Stimulated activated CD8-positive, alpha-beta memory T cell treated with anti-CD3 and anti-CD28 coated beads, Interleukin-7, amount 100 ng/mL, for 24 hours (primary cell): ENCODE results near the gene HIRIP3.
"Not testable (repeated sequence)": the region's sequence is repeated elsewhere in the genome, so short reads cannot be mapped to it uniquely, and the experiment has no call there.

Experiments used
- DNase-seq: peaks from one replicate; pipeline ENCODE4 v3.0.0-alpha.2; 2020; ENCODE audit warnings: low read depth

HIRIP3 gene

GRCh38 chr16:29995324-29995910 lies at the start of gene HIRIP3:
Gene HIRIP3, minus strand, starts transcription at chr16:29995617. Its CDS starts 12 bp downstream, at chr16:29995605.
- DNase-seq: peak; percentile 80

GRCh38 chr16:30041841-30042240 lies 46.4 kb upstream of the HIRIP3 start:
- DNase-seq: no peak

GRCh38 chr16:30040690-30041089 lies 45.3 kb upstream of the HIRIP3 start:
- not testable (repeated sequence) for DNase-seq

GRCh38 chr16:30040221-30040620 lies 44.8 kb upstream of the HIRIP3 start:
- DNase-seq: no peak

GRCh38 chr16:30033270-30033669 lies 37.9 kb upstream of the HIRIP3 start:
- DNase-seq: no peak

- DNase-seq: no peak
Observed at GRCh38 chr16:30032083-30032819, 36.8 kb upstream of the HIRIP3 start.

GRCh38 chr16:30031477-30031918 lies 36.1 kb upstream of the HIRIP3 start:
- no peak for DNase-seq

GRCh38 chr16:30030841-30031413 lies 35.5 kb upstream of the HIRIP3 start, which contains the start of gene TLCD3B:
Gene TLCD3B, minus strand, starts transcription at chr16:30031271. Its CDS starts 744 bp downstream, at chr16:30030527.
- no peak for DNase-seq

GRCh38 chr16:30030011-30030685 lies 34.7 kb upstream of the HIRIP3 start:
- DNase-seq: no peak

GRCh38 chr16:30028438-30029076 lies 33.1 kb upstream of the HIRIP3 start:
- no peak for DNase-seq

GRCh38 chr16:30027588-30028437 lies 32.4 kb upstream of the HIRIP3 start:
- DNase-seq: no peak

GRCh38 chr16:30026449-30026848 lies 31.0 kb upstream of the HIRIP3 start:
- DNase-seq: no peak

- DNase-seq: no peak
Observed at GRCh38 chr16:30025574-30025973, 30.2 kb upstream of the HIRIP3 start.

GRCh38 chr16:30025156-30025555 lies 29.7 kb upstream of the HIRIP3 start:
- no peak for DNase-seq

GRCh38 chr16:30024451-30024850 lies 29.0 kb upstream of the HIRIP3 start:
- no peak for DNase-seq

GRCh38 chr16:30023586-30023985 lies 28.2 kb upstream of the HIRIP3 start:
- DNase-seq: no peak

GRCh38 chr16:30022887-30023286 lies 27.5 kb upstream of the HIRIP3 start, which contains the start of gene C16orf92:
Gene C16orf92, plus strand, starts transcription at chr16:30023198. Its CDS starts 143 bp downstream, at chr16:30023341.
- DNase-seq: no peak

GRCh38 chr16:30018731-30019158 lies 23.3 kb upstream of the HIRIP3 start:
- no peak for DNase-seq

- DNase-seq: not testable (repeated sequence)
Observed at GRCh38 chr16:30017937-30018336, 22.5 kb upstream of the HIRIP3 start.

- DNase-seq: no peak
Observed at GRCh38 chr16:30017277-30017656, 21.9 kb upstream of the HIRIP3 start.
